Thyroid gland (tissue), 4 donors: ENCODE measurements around the gene VSX1.

ENCODE experiments used
- CTCF ChIP-seq, 6 experiments: fragments of 200-600 bp in 3 of 6; fragments of 450-650 bp in 3 of 6; sonication (generic) in 3 of 6; IDR thresholded peaks; one replicate each; pipeline ENCODE4 v1.5.1; 2016 to 2019; ENCODE audit warnings: antibody characterized with exemption in 6 of 6, mild to moderate bottlenecking in 2 of 6, inconsistent platforms in 1 of 6, moderate library complexity in 1 of 6
- POLR2A ChIP-seq, 2 donors: fragments of 450-650 bp; IDR thresholded peaks; one replicate each; pipeline ENCODE4 v1.6.1; 2017; ENCODE audit warnings: antibody characterized with exemption in 2 of 2, mild to moderate bottlenecking in 2 of 2, moderate library complexity in 1 of 2

GRCh38 chr20:25065625-25066338, 16.2 kb downstream of the VSX1 start:
- no peak for TF ChIP-seq POLR2A (IDR thresholded peaks at IDR 0.05)
- peak in 5 of 6 experiments; percentile 51 to 94 (median 86) for TF ChIP-seq CTCF (IDR thresholded peaks at IDR 0.05)
